ENCODE data around the gene SLC5A11. TPM values are rescaled to one million over a fixed set of nuclear protein-coding genes. Genes with fewer than 3 reads are reported as not detected.
"Not testable (repeated sequence)": the region's sequence is repeated elsewhere in the genome, so short reads cannot be mapped to it uniquely, and the experiment has no call there.

Gene SLC5A11, protein sequence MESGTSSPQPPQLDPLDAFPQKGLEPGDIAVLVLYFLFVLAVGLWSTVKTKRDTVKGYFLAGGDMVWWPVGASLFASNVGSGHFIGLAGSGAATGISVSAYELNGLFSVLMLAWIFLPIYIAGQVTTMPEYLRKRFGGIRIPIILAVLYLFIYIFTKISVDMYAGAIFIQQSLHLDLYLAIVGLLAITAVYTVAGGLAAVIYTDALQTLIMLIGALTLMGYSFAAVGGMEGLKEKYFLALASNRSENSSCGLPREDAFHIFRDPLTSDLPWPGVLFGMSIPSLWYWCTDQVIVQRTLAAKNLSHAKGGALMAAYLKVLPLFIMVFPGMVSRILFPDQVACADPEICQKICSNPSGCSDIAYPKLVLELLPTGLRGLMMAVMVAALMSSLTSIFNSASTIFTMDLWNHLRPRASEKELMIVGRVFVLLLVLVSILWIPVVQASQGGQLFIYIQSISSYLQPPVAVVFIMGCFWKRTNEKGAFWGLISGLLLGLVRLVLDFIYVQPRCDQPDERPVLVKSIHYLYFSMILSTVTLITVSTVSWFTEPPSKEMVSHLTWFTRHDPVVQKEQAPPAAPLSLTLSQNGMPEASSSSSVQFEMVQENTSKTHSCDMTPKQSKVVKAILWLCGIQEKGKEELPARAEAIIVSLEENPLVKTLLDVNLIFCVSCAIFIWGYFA
- total RNA-seq = not detected

DNA sequence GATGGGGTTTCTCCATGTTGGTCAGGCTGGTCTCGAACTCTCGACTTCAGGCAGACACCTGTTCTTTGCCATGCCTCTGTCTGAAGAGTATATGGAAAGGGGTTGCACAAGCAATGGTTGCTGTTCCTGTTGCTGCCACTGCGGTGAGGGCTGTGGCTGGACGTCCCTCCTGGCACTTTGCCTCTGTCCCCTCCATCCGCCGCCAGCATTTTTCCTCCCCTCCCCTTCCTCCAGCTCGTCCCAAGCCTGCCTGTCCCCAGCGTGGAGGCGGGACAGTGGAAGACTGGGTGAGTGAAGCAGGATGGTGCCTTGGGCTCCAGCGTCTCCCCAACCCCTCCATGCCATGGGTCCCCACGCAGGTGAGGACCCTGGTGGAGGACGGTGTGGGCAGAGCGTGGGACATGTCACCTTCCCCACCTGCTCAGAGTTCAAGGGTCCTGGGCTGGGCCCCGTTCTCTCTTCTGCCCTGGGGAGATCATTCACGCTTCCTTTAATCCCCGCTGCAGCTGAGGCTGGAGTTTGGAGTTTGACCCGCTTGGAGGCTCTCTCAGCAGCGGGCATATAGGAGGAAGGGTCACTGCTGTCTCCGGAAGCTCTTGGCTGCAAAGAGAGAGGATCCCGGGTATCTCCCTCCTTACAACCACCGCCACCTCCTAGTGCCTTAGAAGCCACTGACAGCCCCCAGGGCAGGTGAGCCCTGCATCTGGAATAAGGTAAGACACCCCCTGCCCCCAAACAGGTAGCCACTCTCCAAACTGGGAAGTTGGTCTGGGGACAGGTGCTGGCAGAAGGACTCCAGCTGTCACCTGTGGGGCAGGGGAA is at the start of gene SLC5A11:
Gene SLC5A11 (plus strand): TSS at position 238 of the 822 bp plus-strand sequence. CDS start 12,681 bp downstream, outside the sequence.
- no peak for DNase-seq (ENCODE audit: low spot score in 2 of 2)
- no peak for ATAC-seq
- peak within 1 kb of the TSS in 1 of 2 donors; percentile 15 for H3K27ac Mint-ChIP-seq
- H3K36me3 Mint-ChIP-seq = no peaks in the 10 kb centered on the region
- H3K9me3 Mint-ChIP-seq = no peaks in the 10 kb centered on the region

DNA sequence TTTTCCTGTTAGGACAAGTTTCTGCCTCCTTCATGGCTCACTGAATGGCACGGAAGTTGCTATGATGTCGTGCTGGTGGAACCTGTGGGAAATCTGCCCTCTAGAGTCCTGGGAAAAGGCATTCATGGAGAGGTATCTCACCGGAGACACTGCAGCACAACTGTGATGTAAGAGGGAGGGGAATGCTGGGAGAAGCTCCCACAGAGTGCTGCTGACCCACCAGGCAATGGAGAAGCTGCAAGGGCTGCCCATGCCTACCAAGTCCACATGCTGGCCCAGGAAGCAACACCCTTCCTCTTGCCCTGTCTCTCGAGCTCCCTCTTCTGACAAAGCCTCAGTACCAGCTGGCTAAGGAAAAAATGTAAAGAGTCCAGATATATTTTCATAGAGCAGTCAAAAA is 45.2 kb upstream of the SLC5A11 start:
- no peaks in the 10 kb centered on the region for H3K9me3 Mint-ChIP-seq
- H3K27ac Mint-ChIP-seq = peak overlapping the region; percentile 22 to 32
- ATAC-seq (no peak), DNase-seq (ENCODE audit: low spot score in 2 of 2) (no peak)
- peaks cover 14 to 36% of the 10 kb centered on the region in 2 donors for H3K36me3 Mint-ChIP-seq

DNA sequence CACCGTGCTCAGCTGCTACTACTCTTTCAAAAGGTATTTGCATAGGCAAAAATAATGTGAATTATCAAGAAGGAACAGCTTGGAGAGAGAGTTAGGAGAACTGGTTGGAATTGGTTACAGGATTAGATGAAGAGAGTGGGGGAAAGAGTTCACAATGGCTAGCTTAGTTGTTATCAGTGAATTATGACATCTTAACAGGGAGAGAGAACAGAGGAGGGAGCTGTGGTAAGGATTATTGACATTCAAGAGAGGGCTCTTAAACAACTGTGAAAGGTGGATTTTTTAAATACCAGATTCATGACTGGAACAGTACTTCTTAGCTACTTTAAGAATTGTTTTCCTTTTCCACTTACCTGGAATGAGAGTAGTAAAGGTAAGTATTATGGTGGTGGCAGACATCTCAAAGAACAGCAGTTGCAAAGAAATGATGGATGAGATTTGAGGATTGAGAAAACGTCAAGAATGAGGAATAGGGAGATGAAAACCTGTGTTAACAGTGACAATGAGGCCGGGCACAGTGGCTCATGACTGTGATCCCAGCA is 43.9 kb upstream of the SLC5A11 start:
- peak overlapping the region; percentile 32 to 77 for H3K27ac Mint-ChIP-seq
- ATAC-seq (no peak), DNase-seq (ENCODE audit: low spot score in 2 of 2) (no peak)
- no peaks in the 10 kb centered on the region for H3K9me3 Mint-ChIP-seq
- peaks cover 19 to 39% of the 10 kb centered on the region in 2 donors for H3K36me3 Mint-ChIP-seq

DNA sequence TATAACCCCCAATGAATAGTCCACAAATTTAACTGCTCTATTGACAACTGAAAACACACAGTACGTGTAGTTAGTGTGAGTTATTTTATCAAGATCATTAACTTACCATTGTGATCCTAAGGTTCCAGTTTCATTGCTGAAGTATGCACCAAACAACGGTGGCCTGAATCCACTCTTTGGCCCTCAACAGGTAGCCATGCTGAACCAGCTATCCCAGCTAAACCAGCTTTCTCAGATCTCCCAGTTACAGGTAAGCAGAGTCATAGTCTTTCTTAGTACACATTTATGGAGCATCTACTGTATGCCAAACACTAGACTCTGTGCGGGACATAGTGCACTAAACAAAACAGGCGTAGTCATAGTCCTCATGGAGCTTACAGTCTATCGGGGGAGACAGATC is 40.3 kb upstream of the SLC5A11 start:
- H3K36me3 Mint-ChIP-seq = peaks cover 10 to 24% of the 10 kb centered on the region in 2 donors
- DNase-seq (ENCODE audit: low spot score in 2 of 2) (no peak), ATAC-seq (no peak)
- no peaks in the 10 kb centered on the region for H3K9me3 Mint-ChIP-seq
- H3K27ac Mint-ChIP-seq = no peak overlapping the region

DNA sequence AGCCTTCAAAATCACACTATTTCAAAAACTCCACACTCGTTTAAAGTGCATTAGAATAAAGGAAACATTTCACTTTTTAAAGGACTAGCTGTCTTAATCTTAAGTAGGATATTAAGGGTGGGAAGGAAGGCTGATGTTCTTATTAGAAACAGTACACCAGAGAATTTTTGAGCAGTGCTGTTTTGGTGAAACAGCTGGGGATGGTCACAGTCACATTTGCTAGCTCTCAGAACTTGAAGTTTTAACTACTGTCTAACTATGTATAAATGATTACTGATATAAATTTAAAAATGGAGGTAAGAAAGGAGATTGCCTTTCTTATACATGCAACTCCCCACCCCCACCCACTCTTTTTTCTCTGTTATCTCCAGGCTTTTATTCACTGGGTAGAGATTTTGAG is 38.5 kb upstream of the SLC5A11 start:
- Mint-ChIP-seq H3K9me3 (no peaks in the 10 kb centered on the region), H3K36me3 (peaks cover 10 to 16% of the 10 kb centered on the region in 2 donors), H3K27ac (no peak overlapping the region)
- ATAC-seq (no peak), DNase-seq (ENCODE audit: low spot score in 2 of 2) (no peak)

DNA sequence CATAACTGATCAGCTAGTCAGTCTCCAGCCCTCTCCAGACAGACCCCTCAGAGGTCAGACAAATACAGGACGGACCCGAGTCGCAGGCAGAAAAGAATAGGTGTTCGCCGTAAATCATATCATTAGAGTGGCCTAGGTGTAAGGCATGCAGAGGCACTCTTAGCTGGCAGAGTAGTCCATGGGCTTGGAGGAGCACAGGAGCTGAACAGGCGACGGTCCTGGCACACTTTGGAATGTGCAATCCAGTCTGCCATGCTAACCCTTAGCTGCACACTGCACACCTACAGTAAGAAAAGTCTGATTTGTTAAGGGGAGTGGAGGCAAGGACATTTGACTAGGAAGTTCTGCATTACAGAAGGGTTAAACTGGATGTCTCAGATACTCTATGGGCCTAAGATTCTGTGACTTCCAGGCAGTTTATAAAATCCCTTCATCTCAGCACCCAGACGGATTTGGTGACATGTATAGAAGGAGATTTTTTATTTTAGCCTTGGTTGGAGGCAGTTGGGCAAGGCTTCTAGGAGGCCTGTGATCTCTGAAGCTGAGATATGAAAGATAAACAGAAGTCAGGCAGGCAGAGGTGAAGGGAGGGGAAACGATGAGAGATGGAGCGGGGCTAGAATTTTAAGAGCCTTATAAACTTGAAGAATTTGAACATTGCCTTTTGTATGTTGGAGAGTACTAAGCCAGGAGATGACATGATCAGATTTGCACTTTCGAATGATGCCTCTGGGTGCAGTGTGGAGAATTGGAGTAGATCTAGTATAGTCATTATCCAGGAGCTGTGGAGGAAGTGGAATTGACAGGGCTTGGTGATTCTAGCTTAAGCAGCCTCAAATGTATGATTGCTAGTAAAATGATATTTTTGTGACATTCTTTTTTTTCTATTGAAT is 34.6 kb upstream of the SLC5A11 start:
- no peaks in the 10 kb centered on the region for H3K9me3 Mint-ChIP-seq
- DNase-seq (ENCODE audit: low spot score in 2 of 2) (no peak), ATAC-seq (no peak)
- peaks cover 5 to 12% of the 10 kb centered on the region in 2 donors for H3K36me3 Mint-ChIP-seq
- H3K27ac Mint-ChIP-seq = peak overlapping the region in 1 of 2 donors; percentile 39

DNA sequence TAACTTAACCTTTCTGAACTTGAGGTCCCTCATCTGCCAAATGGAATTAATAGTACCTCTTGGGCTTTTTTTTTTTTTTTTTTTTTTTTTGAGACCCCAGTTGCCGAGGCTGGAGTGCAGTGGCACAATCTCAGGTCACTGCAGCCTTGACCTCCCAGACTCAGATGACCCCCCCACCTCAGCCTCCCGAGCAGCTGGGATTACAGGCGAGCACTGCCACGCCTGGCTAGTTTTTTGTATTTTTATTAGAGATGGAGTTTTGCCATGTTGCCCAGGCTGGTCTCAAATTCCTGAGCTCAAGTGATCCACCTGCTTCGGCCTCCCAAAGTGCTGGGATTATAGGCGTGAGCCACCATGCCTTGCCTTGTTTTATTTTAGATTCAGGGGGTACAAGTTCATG is 33.0 kb upstream of the SLC5A11 start:
- ATAC-seq; H3K27ac Mint-ChIP-seq; H3K9me3 Mint-ChIP-seq; DNase-seq (ENCODE audit: low spot score in 2 of 2); H3K36me3 Mint-ChIP-seq: not testable (repeated sequence)

DNA sequence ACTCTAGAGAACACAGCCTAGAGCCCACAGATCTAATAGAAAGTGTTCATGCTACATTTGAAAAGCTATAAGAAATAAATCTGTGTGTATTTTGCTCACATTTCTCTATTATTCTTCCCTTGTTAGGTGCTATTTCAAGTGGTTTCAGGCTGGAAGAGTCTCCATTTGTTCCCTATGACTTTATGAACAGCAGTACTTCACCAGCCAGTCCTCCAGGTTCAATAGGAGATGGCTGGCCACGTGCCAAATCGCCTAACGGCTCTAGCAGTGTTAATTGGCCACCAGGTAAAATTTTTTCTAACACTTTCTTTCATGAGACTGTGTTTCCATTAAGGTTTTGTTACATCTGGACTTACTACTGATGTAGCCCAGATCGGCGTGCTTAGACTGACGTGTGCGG is 30.7 kb upstream of the SLC5A11 start:
- Mint-ChIP-seq H3K36me3 (peaks cover 5 to 7% of the 10 kb centered on the region in 2 donors), H3K27ac (no peak overlapping the region), H3K9me3 (no peaks in the 10 kb centered on the region)
- no peak for ATAC-seq
- no peak for DNase-seq (ENCODE audit: low spot score in 2 of 2)

DNA sequence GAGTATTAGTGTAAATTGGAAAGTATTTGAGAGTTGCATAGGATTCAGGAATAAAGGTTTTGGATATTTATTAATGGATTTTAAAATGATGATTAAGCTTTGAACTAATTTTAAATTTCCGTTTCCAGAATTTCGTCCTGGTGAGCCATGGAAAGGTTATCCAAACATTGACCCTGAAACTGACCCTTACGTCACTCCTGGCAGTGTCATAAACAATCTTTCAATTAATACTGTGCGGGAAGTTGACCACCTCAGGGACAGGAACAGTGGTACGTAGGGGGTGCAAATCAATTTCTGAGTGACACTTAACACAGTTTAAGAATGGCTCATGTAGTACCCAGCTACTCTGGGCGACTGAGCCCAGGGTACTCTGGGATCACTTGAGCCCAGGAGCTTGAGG is 29.1 kb upstream of the SLC5A11 start:
- Mint-ChIP-seq H3K36me3 (peaks cover 5 to 7% of the 10 kb centered on the region in 2 donors), H3K9me3 (no peaks in the 10 kb centered on the region), H3K27ac (peak overlapping the region; percentile 44 to 82)
- DNase-seq (ENCODE audit: low spot score in 2 of 2) (no peak), ATAC-seq (no peak)

DNA sequence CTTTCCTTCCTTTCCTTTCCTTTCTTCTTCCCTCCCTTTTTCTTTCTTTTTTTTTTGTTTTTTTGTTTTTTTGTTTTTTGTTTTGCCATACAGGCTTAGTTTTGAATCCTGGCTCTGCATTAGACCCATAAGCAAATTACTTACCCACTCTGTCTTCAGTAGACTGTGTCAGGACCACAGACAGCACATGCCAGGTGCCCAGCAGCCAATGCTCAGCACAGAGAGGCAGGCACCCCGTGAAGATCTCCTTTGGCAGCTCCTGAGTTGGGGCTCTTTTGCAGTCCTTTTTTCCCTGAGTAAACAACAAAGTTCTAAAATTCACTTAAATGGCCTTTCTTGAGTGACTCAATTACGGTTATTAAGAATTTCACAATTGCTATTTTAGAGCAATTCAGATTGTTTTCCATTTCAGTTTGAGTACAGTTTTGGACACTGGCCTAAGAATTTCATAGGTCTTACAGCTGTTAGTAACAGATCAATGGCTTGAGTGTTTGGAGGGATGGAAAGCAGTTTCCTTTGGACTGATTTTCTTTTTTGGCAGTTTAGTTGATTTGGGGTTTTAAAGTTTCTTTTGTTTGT is 26.2 kb upstream of the SLC5A11 start:
- no peak for ATAC-seq
- peak overlapping the region; percentile 56 to 58 for H3K27ac Mint-ChIP-seq

DNA sequence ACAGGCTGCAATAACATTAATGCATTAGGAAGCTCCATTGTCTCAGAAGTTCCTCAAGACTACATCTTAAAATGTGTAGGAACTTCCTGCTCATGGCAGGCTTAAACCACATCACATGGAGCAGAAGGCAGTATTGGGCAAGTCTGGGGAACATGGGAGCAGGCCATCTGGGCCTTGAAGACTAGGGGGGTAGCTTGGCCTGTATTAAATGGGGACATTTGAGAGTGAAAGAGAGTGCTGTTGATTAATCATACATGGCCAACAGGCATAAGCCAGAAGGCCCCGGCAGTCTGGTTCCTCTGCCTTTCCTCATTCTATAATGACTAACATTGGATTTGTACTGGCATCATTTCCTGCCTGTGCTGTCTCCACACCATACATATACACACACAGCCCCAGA is 25.2 kb upstream of the SLC5A11 start:
- H3K36me3 Mint-ChIP-seq = peaks cover 0 to 13% of the 10 kb centered on the region in 2 donors
- peak overlapping the region; percentile 58 to 83 for H3K27ac Mint-ChIP-seq
- DNase-seq (ENCODE audit: low spot score in 2 of 2) = no peak
- H3K9me3 Mint-ChIP-seq = no peaks in the 10 kb centered on the region
- ATAC-seq = no peak

More for the DNA sequence above, 26.2 kb upstream of the SLC5A11 start:
- Mint-ChIP-seq H3K36me3 (peaks cover 5 to 19% of the 10 kb centered on the region in 2 donors), H3K9me3 (no peaks in the 10 kb centered on the region)
- no peak for DNase-seq (ENCODE audit: low spot score in 2 of 2)

DNA sequence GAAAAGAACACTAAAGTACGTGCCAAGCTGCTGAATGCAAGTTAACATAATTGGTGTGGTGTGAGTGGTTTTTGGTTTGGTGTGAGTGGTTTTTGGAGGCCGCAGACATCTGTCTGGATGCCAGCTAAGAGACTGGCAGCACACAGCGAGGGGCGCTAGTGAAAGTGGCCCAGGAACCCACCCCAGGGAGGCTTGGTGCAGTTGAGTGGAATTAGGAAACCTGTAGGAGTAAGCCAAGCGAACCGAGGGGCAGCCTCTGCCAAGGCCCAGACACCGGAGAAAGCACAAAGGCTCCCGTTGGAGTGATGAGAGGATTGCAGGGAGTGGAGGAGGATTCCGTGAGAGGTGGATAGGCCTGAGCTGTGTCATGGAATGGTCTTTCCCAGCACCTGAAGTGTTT is 24.6 kb upstream of the SLC5A11 start:
- DNase-seq (ENCODE audit: low spot score in 2 of 2) (no peak), ATAC-seq (no peak)
- Mint-ChIP-seq H3K36me3 (peaks cover 0 to 13% of the 10 kb centered on the region in 2 donors), H3K9me3 (no peaks in the 10 kb centered on the region), H3K27ac (peak overlapping the region; percentile 15 to 93)

DNA sequence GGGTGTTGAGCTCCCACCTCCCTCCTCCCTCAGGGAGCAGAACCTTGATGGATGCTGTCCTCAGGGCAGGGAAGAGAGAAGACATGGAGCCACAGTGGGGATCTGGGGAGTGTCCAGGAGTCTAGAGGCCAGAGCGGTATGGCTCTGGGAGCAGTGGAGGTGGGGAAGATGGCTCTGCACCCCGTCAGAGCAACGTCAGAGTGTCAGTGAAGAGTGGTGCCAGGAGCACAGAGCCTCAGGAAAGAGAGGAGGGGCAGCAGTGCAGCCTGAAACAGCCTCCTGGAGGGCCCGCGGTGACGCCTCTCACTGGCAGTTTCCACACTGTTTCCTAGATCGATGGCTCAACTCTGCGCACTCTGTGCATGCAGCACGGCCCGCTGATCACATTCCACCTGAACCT is 23.2 kb upstream of the SLC5A11 start:
- DNase-seq (ENCODE audit: low spot score in 2 of 2) (no peak), ATAC-seq (peak in 1 of 2 donors; percentile 16)
- H3K9me3 Mint-ChIP-seq = no peaks in the 10 kb centered on the region
- H3K36me3 Mint-ChIP-seq = peaks cover 0 to 23% of the 10 kb centered on the region in 2 donors
- H3K27ac Mint-ChIP-seq = peak overlapping the region in 1 of 2 donors; percentile 93

DNA sequence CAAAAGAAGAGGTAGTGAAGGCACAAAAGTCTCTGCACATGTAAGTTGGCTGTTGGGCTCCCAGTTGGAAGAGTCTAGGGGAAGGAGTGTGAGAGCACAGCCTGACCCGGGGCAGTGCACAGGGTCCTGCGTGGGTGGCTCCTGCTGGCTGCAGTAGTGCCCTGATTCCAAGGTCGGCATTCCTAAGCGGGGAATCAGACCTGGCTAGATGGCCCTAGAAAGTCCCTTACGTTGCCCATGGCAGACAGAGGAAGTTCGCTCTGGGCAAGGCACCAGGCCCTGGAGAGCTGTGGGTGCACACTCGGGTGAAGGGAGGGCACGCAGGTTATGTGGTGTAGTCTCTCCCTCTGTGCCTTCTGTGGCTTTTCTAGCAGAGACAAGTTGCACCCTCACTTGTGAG is 22.8 kb upstream of the SLC5A11 start:
- DNase-seq (ENCODE audit: low spot score in 2 of 2) (no peak), ATAC-seq (no peak)
- H3K36me3 Mint-ChIP-seq = peaks cover 0 to 23% of the 10 kb centered on the region in 2 donors
- H3K27ac Mint-ChIP-seq = peak overlapping the region in 1 of 2 donors; percentile 78
- H3K9me3 Mint-ChIP-seq = no peaks in the 10 kb centered on the region

DNA sequence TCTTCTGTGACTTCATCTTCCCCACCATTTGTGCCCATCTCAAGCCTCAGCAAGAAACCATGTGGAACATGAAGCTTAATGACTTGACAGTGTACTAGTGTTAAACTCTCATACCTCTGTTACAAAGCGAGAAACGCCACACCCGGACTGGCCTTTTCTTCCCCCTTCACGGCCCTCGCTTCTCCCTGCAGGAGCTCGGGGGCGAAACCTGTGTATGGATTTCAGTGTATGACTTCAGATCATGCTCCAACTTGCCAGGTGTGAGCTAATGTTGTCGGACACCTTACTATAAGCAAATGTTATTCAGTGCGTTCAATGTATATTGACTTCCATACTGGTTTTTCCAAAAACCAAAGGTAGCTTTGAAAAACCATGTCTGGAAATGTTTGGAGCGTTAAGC is 20.1 kb upstream of the SLC5A11 start:
- Mint-ChIP-seq H3K36me3 (peaks cover 0 to 23% of the 10 kb centered on the region in 2 donors), H3K27ac (peak overlapping the region in 1 of 2 donors; percentile 80), H3K9me3 (no peaks in the 10 kb centered on the region)
- no peak for ATAC-seq
- DNase-seq (ENCODE audit: low spot score in 2 of 2) = no peak

All from activated naive CD4-positive, alpha-beta T cell treated with anti-CD3 and anti-CD28 coated beads, Interleukin-2, amount 50 U/mL, for 72 hours (primary cell).